Loucy (cell line): ENCODE data around the gene RSPH9.
A peak's percentile ranks its signal among the peaks of the same experiment; 100 is the strongest.

Source experiments
- H2AFZ ChIP-seq: fragments of 200-600 bp; sonication (generic); 2 replicates; pipeline ENCODE4 v1.6.0; 2016; ENCODE audit warnings: antibody characterized with exemption, mild to moderate bottlenecking, low read length, moderate library complexity
- H3F3A ChIP-seq: fragments of 200-600 bp; 2 replicates; pipeline ENCODE4 v1.6.0; 2016; ENCODE audit warnings: antibody characterized with exemption, low read depth, mild to moderate bottlenecking
- H3K27me3 ChIP-seq: fragments of 200-600 bp; sonication (generic); 2 replicates; pipeline ENCODE4 v1.6.1; 2014; ENCODE audit warnings: low read length, mild to moderate bottlenecking; ENCODE audit not compliant: insufficient read depth, poor library complexity, severe bottlenecking
- H3K36me3 ChIP-seq: fragments of 200-600 bp; sonication (generic); 2 replicates; pipeline ENCODE4 v1.6.1; 2016; ENCODE audit warnings: low read length; ENCODE audit not compliant: insufficient read depth
- H3K4me1 ChIP-seq: fragments of 200-600 bp; sonication (generic); 2 replicates; pipeline ENCODE4 v1.5.1; 2014; ENCODE audit warnings: low read length, mild to moderate bottlenecking; ENCODE audit not compliant: insufficient read depth, poor library complexity, severe bottlenecking
- H3K4me2 ChIP-seq: fragments of 200-600 bp; sonication (generic); 2 replicates; pipeline ENCODE4 v1.6.0; 2014; ENCODE audit warnings: antibody characterized with exemption, low read length, low read depth, mild to moderate bottlenecking; ENCODE audit not compliant: poor library complexity, severe bottlenecking
- H3K4me3 ChIP-seq: fragments of 200-600 bp; sonication (generic); 2 replicates; pipeline ENCODE4 v1.5.1; 2014; ENCODE audit warnings: low read length, mild to moderate bottlenecking, mixed read lengths; ENCODE audit not compliant: poor library complexity, severe bottlenecking
- H3K79me2 ChIP-seq: fragments of 200-600 bp; sonication (generic); 2 replicates; pipeline ENCODE4 v1.6.1; 2014; ENCODE audit warnings: low read length; ENCODE audit not compliant: insufficient read depth
- H3K9ac ChIP-seq: fragments of 200-600 bp; sonication (generic); 2 replicates; pipeline ENCODE4 v1.6.0; 2014; ENCODE audit warnings: mild to moderate bottlenecking, low read depth, low read length, moderate library complexity; ENCODE audit not compliant: poor library complexity, severe bottlenecking
- H3K9me2 ChIP-seq: fragments of 200-600 bp; sonication (generic); replicated peaks from 2 replicates; pipeline ENCODE4 v1.6.1; 2016; ENCODE audit warnings: low read depth, low read length, mixed read lengths
- H3K9me3 ChIP-seq: fragments of 200-600 bp; sonication (generic); 2 replicates; pipeline ENCODE4 v1.6.1; 2014; ENCODE audit warnings: mild to moderate bottlenecking, antibody characterized with exemption, low read length, low read depth; ENCODE audit not compliant: insufficient read depth
- H4K20me1 ChIP-seq: fragments of 200-600 bp; sonication (generic); 2 replicates; pipeline ENCODE4 v1.6.0; 2014; ENCODE audit warnings: antibody characterized with exemption, low read length, mild to moderate bottlenecking; ENCODE audit not compliant: insufficient read depth, poor library complexity, severe bottlenecking
- CTCF ChIP-seq: fragments of 200-600 bp; sonication (generic); conservative IDR thresholded peaks from 2 replicates; pipeline ENCODE4 v1.5.1; 2014; ENCODE audit warnings: mild to moderate bottlenecking, antibody characterized with exemption, low read length
- EZH2phosphoT487 ChIP-seq: fragments of 200-600 bp; IDR thresholded peaks from 2 replicates; pipeline ENCODE4 v1.6.1; 2018; ENCODE audit warnings: antibody characterized with exemption, mild to moderate bottlenecking, moderate library complexity, borderline replicate concordance

Gene RSPH9

GRCh38 chr6:43687437-43688347 lies 42.9 kb downstream of the RSPH9 start, which contains the start of gene MRPS18A:
Gene MRPS18A (minus strand): TSS chr6:43687791. CDS start chr6:43687779, 12 bp downstream.
- Histone ChIP-seq H3F3A (no peaks in the 10 kb centered on the region), H3K4me1 (peaks cover 48% of the 10 kb centered on the region), H2AFZ (peak within 1 kb of the TSS; percentile 99), H3K9ac (peak within 1 kb of the TSS; percentile 90), H4K20me1 (peaks cover 27% of the 10 kb centered on the region), H3K9me3 (no peaks in the 10 kb centered on the region), H3K4me3 (peak within 1 kb of the TSS; percentile 94), H3K27me3 (peaks cover 46% of the 10 kb centered on the region), H3K36me3 (no peaks in the 10 kb centered on the region; the same call in 1 of the 2 replicates), H3K9me2 (no peaks in the 10 kb centered on the region), H3K4me2 (peak within 1 kb of the TSS; percentile 95), H3K79me2 (peaks cover 54% of the 10 kb centered on the region)
- no peak for TF ChIP-seq EZH2phosphoT487
- TF ChIP-seq CTCF: no peak

GRCh38 chr6:43689421-43689820 lies 44.6 kb downstream of the RSPH9 start:
- Histone ChIP-seq H3F3A (no peaks in the 10 kb centered on the region), H4K20me1 (peaks cover 10% of the 10 kb centered on the region), H3K4me3 (no peak overlapping the region), H3K36me3 (no peaks in the 10 kb centered on the region), H3K9me2 (no peaks in the 10 kb centered on the region), H3K27me3 (peaks cover 53% of the 10 kb centered on the region), H3K9ac (no peak overlapping the region), H3K4me1 (peaks cover 32% of the 10 kb centered on the region), H2AFZ (no peak overlapping the region), H3K4me2 (no peak overlapping the region), H3K9me3 (no peaks in the 10 kb centered on the region), H3K79me2 (peaks cover 36% of the 10 kb centered on the region)
- TF ChIP-seq CTCF: no peak
- no peak for TF ChIP-seq EZH2phosphoT487

- Histone ChIP-seq H3K4me2 (no peak overlapping the region), H2AFZ (no peak overlapping the region), H3F3A (no peaks in the 10 kb centered on the region), H4K20me1 (no peaks in the 10 kb centered on the region), H3K4me1 (no peaks in the 10 kb centered on the region), H3K27me3 (peaks cover 48% of the 10 kb centered on the region), H3K9ac (no peak overlapping the region), H3K9me3 (no peaks in the 10 kb centered on the region), H3K4me3 (no peak overlapping the region), H3K79me2 (no peaks in the 10 kb centered on the region), H3K9me2 (no peaks in the 10 kb centered on the region), H3K36me3 (no peaks in the 10 kb centered on the region)
- TF ChIP-seq EZH2phosphoT487: no peak
- no peak for TF ChIP-seq CTCF
Observed at GRCh38 chr6:43695215-43695966, 50.6 kb downstream of the RSPH9 start.
